ENCODE data around the gene SAMD5.

Gene SAMD5

DNA sequence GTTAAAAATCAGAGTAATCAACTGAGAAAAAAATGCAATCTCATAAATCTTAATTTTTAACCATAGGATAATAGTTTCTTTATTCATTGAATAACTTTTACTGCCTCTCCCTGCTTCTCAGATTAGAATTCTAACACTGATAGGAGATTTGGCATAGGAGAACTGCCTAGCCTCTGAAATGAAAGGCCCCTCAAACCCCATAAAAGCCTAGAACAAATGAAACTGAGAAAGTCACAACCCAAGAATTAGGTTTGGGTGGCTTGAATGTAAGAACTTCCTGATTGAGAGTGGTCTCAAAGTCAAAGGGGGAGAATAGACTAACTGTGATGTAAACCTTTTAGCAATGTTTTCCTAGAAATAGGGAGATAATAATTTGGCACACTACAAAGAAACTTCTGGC is 52.2 kb downstream of the SAMD5 start:
- intact Hi-C loops (cut with DNase I): no loop called here
- no peak for DNase-seq

DNA sequence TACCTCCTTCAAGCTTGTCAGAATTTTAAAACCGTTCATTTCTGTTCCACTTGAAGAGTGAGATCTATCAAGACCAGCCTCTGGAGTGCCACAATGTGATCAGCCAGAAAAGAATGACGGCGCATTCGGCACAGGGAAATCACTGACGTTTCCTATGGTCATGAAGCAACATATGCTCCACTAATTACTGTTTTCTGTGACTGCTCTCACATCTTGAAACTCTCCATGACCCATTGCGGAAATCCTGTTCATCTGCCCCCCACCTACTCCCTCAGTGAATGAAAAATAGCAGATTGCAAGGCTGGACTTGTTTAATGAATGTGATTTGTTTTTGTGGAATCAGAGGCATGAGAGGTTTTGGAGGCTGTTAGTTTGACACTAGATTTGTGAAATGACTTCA is 53.2 kb downstream of the SAMD5 start:
- intact Hi-C loops (cut with DNase I): no loop called here
- DNase-seq: no peak

DNA sequence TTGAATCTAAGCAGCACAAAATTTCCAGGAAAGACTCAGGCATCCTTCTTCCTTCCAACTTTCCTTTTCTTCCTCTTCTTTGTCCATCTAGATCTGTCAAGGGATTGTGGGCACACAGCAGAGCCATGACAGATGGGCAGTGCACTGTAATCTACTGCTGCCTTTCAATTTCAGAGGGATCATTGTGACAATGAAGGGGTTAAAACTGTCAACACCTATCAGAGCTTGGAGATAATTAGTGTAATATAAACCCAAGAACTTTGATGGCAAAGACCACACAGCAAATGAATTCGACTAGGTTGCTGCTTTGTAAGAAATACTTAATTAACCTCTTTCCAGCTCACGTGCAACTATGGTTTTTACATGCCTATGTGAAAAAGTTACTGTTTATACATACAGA is 55.0 kb downstream of the SAMD5 start:
- intact Hi-C loops (cut with DNase I): no loop called here
- no peak for DNase-seq

DNA sequence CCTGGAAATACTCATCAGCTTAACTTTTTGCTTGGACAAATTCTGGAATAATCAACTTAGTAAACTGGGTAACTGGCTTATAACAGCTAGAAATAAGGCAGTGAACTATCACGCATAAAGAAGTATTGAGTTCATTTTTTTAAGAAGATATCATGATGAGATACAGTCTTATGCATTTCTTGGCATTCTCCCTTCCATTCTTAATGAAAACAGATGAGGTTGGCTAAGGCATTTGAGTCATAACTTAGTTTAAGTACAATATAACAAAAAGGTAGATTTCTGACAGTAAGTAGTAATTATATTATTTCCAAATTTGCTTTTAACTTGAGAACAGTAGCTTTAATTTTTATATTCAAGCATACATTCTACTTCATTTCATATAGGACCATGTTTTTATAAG is 56.1 kb downstream of the SAMD5 start:
- DNase-seq: no peak
- intact Hi-C loops (cut with DNase I): no loop called here

DNA sequence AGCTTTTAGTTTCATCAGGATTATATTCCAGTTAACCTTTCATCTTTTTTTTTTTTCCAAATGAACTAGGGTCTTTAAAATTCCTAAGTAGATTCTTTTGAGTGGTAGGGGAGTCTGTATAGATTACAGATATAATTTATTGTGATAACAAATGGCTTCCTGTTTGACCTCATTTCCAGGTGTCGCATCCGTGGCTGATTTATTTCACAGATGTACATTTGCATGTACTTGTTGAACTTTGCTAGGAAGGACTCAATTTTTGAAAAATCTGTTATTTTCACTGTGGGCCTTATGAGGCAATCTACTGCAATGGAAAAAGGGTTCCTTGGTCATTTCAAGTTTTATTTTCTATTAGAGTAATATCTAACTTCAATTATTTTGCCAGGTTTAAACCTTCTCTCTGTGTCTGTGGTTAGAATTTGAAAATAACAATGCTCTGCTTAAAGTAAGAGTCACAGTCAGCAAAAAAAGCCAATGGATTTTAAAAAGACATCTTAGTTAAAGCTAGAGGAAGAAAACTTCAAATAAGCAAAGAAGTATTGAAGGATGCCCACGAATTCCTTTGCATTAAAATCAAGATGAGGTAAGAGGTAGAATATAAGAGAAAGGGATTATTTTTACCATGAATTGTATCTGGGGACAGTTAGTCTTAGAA is 57.9 kb downstream of the SAMD5 start:
- intact Hi-C loops (cut with DNase I): no loop called here
- DNase-seq: no peak

DNA sequence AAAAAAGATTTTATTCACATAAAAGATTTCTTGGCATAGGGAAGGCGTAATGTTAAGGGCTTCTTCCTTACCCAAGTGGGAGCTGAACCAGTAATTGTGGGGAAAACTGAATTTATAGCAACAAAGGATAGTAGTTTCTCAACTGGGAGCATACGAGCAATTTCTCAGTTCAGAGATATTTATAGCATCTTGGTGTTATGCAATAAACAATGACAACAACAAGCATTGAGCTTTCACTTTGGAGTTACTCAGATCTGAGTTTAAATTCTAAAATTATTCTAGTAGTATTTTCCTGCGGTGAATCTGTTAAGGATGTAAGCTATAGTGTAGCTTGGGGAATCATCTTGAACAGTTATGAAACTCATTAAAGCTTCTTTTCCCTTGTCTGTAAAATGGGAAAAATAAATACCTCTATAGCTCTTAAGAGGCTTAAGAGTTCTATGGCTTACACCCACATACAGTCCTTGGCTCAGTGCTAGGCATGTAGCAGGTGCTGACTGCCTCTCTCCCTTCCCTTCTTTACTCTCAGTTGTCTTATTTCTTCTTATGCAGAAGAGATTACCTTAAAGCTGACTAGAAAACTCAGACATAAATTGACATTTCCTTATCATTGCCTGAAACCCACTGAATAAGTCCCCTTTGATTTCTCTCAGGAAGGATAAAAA is 58.8 kb downstream of the SAMD5 start:
- intact Hi-C loops (cut with DNase I): no loop called here

DNA sequence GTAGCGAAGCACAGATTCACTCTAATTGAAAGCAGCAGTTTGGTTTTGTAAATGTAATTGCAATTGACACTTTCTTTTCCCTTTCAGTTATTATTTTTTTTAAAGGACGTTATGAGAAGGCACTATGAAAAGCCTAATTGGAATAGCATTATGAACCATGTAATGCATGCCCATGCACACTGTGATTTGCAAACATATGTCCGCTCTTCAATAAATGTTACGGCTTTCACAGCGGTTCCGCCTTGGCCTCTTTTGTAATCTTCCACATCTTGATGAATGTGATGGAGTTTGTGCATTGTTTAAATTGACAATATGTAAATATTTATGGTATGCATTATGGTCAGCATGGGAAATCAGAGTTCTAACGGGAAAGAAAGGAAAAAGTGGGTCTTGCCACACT is 61.3 kb downstream of the SAMD5 start:
- DNase-seq: no peak
- intact Hi-C loops (cut with DNase I): no loop called here

More for the DNA sequence above, 58.8 kb downstream of the SAMD5 start:
- DNase-seq: no peak

DNA sequence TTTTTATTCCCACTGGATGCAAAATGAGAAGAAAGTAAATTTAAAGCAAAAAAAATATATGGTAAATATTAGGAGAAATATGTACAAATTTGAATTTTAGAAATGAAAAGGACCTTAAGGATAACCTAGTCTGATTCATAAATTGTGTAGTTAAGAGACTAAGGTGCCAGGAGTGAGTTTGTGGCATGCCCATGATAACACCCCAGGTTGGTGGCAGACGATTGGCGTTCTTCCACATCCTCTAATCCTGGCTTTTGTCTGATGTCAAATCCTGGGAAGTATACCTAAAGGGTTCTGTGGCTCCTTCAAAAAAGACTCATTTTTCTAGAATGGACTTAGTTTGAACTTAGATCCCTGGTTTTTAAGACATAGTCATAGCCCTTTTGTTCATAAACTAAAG is 62.2 kb downstream of the SAMD5 start:
- DNase-seq: no peak
- intact Hi-C loops (cut with DNase I): no loop called here

DNA sequence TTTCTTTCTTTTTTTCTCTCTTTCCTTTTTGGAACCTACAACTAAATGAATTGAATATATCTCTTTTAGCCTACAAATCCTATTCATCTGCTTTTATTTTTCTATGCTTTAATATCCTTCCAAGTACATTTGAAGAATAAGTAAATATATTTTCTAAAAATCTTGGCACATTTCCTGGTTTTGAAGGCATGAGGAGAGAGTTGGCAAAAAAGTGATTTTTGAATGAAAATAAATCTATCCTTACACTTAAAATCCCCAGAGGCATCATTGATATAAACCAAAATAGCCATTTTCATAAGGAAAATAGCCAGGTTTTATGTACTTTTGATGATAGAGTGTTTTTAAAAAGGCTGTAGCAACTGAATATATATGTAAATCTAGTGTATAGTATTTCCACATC is 69.0 kb downstream of the SAMD5 start:
- no peak for DNase-seq
- intact Hi-C loops (cut with DNase I): no loop called here

DNA sequence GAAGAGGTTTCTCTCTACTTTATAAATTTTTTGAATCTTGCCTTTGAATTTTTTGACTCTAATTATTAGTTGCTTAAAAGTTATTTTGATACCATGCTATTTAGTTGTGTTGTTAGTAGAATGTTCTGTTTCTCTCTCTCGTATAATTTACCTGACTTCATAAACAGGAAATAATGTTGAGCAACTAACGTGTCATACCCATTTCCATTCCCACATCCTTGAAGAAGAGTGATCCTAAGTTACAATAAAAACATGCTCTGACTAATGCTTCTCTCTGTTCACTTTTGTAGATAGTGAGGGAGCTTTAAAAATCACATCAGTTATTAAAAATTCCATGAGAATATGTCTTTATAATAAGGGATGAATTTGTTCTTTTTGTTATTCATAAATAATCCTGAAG is 69.7 kb downstream of the SAMD5 start:
- no peak for DNase-seq
- intact Hi-C loops (cut with DNase I): no loop called here

DNA sequence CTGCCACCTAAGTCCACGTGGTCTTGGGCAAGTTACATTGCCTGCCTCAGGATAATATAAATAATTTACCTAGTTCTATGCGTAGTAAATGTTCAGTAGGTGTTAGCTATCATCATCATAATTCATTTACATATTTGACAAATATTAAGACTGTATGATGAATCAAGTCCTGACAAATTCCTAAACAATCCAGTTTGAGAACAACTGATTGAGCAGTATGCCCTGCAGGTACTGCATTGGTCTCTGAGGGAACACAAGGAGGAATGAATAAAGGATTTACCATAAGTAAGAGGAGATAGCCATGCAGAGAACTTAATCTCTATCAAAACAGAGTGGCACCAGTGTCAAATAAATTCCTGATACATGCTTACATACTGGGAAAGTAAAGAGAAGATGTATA is 70.4 kb downstream of the SAMD5 start:
- no peak for DNase-seq
- intact Hi-C loops (cut with DNase I): no loop called here

DNA sequence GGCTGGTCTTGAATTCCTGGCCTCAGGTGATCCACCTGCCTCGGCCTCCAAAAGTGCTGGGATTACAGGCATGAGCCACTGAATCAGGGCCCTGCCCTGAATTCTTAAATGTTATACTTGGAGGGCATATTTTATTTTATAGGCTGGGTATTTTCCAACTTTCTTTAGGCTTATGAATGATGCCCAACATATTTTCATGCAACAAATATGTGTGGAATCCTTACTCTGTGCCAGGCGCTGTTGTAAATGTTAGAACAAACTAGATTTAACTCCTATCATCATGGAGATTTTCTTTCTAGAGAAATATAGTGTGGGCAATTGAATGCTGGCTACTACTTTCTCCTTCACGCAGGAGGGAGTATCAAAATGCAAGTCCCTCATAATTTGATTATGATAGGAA is 71.2 kb downstream of the SAMD5 start:
- intact Hi-C loops (cut with DNase I): no loop called here
- no peak for DNase-seq

DNA sequence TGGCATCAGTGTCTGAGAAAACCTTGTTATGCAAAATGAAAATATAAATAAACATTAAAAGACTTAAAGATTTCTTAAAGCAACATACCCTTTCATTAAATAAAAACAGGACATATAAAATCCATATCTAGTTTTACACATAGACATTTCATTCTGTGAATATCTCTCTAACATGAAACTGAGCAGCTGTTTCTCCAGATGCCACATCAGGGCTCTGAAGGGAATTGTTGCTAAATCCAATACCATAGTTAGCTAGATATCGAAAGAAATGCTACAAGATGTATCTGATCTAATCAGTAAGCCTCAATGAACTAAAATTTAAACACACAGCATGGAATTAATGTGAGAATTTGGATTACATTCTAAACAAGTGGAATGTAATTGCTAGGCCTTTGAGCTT is 74.5 kb downstream of the SAMD5 start:
- intact Hi-C loops (cut with DNase I): no loop called here
- DNase-seq: no peak

DNA sequence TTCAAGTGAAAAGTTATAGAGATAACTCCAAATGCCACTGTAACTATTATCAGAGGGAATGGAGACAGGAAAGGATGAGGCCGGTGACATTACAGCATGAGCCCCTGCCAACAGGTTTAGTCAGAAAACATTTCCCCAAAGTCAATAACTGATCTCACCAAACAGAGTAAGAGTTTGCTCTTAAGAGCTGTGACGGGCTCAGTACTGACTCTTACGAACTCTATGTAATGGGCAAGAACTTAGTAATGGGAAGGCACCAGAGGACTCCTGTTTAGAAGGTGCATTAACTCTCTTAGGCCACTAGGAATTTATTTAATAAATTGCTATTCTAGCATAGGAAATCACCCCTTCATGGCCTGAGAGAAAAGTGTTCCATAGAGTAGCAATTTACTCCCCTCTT is 76.8 kb downstream of the SAMD5 start:
- no peak for DNase-seq
- intact Hi-C loops (cut with DNase I): no loop called here

DNA sequence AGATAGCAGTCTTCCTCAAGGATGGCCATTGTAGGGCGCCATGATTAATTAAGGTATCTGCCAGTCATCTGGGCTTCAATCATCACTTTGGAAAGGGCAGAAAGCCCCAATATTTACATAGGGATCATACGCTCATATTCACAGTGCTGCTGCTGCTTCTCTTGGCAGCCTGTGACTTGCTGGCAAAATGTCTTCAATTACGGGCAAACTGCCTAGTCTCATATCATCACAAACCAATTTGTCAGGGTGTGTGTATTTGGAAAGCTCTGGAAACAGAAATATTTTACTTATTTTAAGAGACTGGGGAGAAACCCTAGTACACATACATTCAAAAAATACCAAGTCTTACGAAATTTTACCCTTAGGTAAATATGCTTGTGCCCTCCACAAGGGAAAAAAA is 77.6 kb downstream of the SAMD5 start:
- DNase-seq: no peak
- intact Hi-C loops (cut with DNase I): no loop called here

DNA sequence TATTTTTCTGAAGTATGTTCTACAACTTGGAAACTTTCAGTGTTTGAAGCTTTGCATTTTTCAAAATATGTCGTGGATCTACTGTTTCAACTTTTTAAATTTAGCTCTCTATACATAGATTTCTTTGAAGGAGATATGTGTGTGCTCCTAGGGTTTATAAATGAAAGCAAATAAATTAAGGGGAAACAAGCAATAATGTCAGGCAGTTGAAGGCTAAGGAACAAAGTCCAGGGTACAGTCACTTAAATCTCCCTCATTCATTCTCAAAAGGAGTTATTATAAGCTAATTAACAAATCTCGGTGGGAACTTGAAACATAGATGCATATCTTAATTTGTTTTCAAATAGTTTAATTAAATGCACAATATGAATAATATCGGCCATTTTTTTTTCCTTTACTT is 79.4 kb downstream of the SAMD5 start:
- DNase-seq: no peak
- intact Hi-C loops (cut with DNase I): no loop called here

DNA sequence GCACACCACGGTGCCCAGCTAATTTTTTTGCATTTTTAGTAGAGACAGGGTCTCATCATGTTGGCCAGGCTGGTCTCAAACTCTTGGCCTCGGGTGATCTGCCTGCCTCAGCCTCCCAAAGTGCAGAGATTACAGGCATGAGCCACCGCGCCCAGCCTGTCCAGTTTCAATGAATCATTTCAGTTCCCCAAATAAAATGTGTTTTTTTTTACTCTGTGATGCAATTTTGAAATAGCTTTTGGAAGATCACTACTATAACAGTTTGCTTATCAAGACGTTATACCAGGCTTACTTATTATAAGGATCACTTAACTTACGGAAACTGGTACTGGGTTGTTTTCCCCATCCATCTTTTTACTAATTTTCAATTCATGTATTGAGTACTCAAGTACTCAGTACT is 80.0 kb downstream of the SAMD5 start:
- intact Hi-C loops (cut with DNase I): no loop called here

DNA sequence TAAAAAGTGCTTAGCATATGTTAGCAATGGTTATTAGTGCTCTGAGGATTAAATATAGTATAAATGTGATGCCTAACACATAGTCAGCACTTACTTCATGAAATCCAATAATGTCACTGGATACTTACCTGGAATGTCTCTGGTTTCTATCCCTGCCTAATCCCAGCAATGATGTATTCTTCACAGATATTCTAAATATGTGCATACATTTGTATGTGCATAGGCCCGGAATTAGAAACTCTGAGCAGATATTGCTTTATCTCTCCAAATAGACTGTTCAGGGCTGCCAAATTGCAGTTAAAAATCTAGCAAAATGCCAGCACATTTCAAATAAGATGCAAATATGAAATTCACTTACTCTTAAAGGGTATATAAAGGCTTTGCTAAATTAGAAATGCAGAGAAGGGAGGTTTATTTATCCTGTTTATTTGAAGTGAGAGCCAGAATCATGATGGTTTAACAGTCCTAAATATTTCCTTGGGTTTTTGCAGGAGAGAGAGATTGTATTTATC is 81.3 kb downstream of the SAMD5 start:
- DNase-seq: no peak
- intact Hi-C loops (cut with DNase I): no loop called here

More for the DNA sequence above, 80.0 kb downstream of the SAMD5 start:
- no peak for DNase-seq

DNA sequence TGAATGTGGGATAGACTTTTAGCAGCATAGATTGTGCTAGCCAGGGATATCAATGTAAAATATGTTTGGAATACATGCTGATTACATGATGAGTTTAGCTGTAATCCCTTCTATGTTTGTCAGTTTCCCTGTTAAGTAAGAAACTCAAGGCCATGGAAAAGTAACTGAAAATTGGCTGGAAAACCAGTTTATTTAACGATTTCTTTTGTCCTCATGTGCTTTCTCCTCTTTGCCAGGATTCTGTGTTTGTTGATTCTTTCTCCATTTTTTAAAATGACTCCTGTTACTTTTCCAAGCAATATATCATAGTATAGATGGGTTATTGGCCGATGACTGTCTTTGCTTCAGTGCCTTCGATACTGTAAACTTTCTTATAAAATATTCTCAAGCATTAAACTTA is 87.5 kb downstream of the SAMD5 start:
- no peak for DNase-seq

DNA sequence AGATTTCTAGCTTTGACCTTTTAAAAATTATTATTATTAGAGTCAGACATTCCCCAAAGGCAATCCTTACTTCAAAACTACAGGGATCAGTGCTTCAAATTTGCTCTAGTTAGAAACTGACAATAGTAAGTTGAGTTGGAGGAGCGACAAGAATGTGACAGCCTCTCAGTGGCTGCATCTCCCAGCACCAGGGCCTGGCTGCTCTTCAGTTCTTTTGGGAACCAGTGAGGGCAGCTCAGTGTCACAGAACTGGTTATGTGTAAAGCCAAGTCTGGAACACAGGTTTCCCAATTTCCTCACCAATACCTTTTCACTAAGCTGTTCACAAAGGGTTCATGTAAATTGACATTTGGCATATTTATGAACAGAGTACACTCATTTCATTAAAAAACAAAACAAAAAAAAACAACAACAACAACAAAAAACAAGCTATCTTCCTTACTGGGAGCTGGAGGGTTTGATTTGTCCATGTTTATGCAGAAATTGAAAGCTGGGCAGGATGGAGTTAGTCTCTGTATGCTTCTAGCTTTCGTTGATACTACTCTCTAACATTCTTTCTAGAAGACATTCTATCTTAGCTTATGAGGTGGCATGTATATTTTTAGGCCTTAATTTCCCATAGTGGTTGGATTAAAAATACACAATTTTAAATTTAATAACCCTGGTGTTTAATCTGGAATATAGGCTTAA is 95.0 kb downstream of the SAMD5 start:
- intact Hi-C loops (cut with DNase I): no loop called here
- peak in 4 of 42 donors; percentile 10 to 15 (median 12) for DNase-seq

More for the DNA sequence above, 87.5 kb downstream of the SAMD5 start:
- intact Hi-C loops (cut with DNase I): no loop called here

DNA sequence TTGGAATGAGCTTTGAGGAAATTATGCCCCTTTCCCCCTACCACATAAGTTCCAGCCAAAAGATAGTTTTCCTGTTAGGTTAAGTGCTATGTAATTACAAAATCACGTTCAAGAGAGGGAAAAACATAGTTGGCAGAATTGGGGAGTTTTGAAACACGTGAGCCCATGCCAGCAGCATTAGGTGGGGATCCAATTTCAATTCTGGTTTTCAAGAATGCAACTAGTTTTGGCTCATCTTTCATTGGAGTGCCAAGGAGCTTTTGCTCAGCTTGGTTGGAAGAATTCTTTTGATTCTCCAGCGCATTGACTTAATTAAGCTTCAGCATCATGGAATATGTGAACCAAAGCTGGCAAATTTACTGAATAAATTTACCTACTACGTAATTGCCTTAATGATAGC is 95.9 kb downstream of the SAMD5 start:
- no peak for DNase-seq
- intact Hi-C loops (cut with DNase I): no loop called here

Data from head of caudate nucleus (tissue), 42 donors.